GM20000 (cell line): ENCODE data around the gene ZNF2.

Source experiments
- DNase-seq: peaks from one replicate; pipeline ENCODE4 v3.0.0; 2012; ENCODE audit warnings: low spot score
- CTCF ChIP-seq: IDR thresholded peaks from 2 replicates; pipeline ENCODE4 v1.5.1; 2012; ENCODE audit warnings: mild to moderate bottlenecking, control low read depth; ENCODE audit errors: extremely low read depth, missing control alignments

Gene ZNF2

DNA sequence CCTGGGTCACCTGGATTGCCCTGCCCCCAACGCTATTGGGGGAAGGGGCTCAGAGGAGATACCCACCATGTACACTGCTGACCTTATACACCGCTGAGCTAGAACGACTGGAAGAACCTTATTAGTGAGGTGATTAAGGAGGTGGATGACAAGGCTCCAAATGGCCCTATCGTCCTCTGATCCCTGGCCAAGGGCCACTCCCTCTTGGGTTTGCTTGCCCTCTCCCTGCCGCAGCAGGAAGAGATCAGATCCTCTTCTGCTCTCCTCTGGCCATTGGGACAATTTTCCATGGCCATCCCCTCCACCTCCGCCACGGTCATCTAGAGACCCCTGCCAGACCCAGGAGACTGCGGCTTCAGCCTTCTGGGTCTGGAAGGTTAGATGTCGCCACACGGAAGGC is 7.2 kb upstream of the ZNF2 start:
- DNase-seq = no peak
- TF ChIP-seq CTCF = no peak

DNA sequence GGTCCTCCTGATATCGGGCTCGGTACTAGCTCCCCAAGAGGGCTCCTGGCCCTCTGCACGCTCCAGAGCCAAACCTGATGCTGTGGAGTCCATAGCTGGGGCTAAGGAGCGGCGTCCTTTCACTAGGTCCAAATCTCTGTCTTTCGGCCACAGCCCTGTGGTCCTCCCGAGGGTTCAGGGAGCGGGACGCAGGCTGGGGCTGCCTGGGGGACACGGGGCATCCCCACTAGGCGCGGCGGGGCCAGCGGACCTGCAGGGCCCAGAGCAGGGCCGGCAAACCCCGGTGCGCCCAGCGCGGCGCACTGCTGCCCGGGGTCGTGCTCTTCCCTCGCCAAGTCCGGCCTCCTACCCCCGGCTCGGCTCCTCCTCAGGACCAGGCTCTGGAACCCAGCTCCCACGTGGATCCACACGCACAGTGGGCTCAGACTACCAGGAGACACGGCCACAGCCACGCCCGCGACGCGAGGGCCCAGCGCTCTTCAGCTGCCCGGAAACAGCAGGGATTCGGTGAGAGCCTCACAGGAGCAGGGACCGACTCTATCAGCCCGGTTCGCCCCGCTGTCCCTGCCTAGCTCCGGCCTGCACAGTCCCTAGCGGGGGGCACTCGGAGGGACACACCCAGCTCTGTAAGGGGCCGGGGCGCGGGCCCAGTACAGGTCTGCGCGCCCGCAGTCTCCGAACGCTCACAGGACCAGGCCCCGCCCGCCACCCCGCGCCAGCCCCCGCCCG is 6.6 kb upstream of the ZNF2 start:
- peak; percentile 75 for DNase-seq
- no peak for TF ChIP-seq CTCF

GRCh38 chr2:95159690-95160449 is 5.7 kb upstream of the ZNF2 start, which contains the start of gene ZNF514:
Gene ZNF514 (minus strand): TSS chr2:95159848. CDS start chr2:95153253, 6,595 bp downstream.
- TF ChIP-seq CTCF = no peak
- peak; percentile 92 for DNase-seq

DNA sequence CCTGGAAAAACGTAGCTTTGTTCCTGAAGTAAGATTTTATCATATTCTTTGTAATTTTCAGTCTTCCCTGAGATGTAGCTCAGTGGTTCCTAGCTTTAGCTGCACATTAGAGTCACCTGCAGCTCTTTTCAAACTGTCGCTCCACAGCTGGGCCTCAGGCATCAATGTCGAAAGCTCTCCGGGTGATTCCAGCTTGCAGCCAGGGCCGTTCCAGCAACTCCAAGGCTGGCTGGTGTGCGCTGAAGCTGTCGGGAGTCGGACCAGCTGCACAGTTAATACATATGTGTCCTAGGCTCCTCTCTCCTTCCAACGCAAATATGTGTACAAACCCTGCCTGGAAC is 609 bp upstream of the ZNF2 start:
- no peak for TF ChIP-seq CTCF
- DNase-seq = no peak

DNA sequence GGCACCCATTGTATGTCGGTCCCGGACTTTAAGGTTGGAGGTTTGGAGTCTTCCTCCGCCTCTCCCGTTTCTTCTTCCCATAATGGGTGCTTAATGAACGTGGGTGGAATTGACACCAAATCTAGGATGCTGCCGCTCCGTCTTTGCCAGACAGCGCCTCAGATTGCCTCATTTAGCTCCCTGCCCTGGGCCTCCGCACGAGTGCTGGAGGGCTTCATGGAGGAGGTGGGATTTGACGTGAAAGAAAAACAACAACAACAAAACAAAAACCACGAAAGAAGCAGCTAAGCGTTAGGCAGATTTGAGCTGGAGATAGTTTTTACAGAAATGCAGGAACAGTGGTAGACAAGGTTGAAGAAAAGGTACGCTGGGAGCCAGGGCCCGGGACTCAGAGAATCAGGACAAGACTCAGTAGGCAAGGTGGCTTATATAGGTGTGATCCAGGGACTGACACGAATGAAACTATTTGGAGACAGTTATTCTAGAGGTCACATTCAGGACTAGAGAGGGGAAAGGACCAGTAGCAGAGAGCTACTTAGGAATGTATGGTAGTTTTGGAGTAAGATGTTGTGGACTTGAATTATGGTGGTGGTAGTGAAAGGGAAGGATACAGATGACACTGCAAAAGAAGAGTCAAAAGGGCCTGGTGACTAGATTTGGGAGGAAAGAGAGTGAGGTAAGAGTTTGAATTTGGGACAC is 605 bp downstream of the ZNF2 start:
- no peak for TF ChIP-seq CTCF
- DNase-seq = no peak

DNA sequence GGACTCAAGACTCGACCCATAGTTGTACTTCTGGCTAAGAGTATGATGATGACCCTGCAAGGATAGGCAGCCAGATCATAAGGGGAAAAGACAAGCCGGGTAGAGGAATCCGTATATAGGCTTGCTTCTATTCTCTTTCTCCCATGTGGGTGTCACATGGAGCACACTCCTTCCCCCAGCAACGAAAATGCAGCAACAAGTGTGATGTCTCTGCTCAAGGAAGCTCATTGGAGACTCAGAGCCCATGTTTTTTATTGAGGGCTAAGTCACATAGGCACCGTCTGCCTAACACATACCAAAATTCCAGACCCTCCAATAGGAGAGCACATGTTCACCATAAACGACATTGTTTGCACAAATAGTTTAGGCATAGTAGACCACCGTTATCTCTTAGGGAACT is 6.3 kb downstream of the ZNF2 start:
- TF ChIP-seq CTCF = no peak
- DNase-seq = no peak

DNA sequence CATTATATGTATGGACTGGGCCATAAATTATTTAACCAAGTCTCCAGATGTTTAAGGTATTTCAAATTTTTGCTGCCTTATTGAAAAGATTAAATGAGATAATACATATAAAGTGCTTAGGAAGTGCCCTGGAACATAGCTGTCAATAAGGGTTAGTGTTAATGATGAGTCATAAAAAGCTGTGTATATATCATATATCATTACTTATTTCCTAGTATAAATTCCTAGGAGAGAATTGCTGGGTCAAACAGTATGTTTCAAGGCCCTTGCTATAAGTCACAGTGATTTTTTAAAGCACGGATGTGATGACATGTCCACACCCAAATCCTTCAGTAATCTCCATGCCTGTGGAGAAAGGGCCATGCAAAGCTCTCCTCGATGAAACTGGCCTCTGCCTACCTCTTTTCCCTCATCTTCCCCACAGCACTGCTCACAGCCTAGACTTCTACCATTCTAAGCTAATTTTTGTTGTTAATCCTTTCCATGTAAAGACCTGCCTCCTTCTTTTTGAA is 8.5 kb downstream of the ZNF2 start:
- no peak for DNase-seq
- TF ChIP-seq CTCF = no peak
